ENCODE results near the gene ETS2. TPM values are rescaled to one million over a fixed set of nuclear protein-coding genes. Genes with fewer than 3 reads are reported as not detected.

Gene ETS2
- total RNA-seq, 1 donor from 2014 or later, result 40.3 TPM

GRCh38 chr21:38820471-38821239, 14.9 kb downstream of the ETS2 start:
- Histone ChIP-seq H3K9me3 (ENCODE audit: insufficient read depth, low read depth, low read length) (no peaks in the 10 kb centered on the region), H3K27me3 (ENCODE audit: insufficient read depth, low read length) (no peaks in the 10 kb centered on the region), H3K4me2 (ENCODE audit: low read length) (no peak overlapping the region), H3K27ac (ENCODE audit: low read depth, low read length) (peak overlapping the region; percentile 5), H3K9ac (ENCODE audit: low read length) (no peak overlapping the region), H4K20me1 (ENCODE audit: insufficient read depth, low read length) (no peaks in the 10 kb centered on the region), H3K4me3 (ENCODE audit: insufficient read depth, low read depth, low read length) (no peak overlapping the region), H3K4me1 (ENCODE audit: insufficient read depth, low read length) (peaks cover 25% of the 10 kb centered on the region), H2AFZ (ENCODE audit: low read depth, low read length) (no peak overlapping the region), H3K79me2 (ENCODE audit: insufficient read depth, low read length) (no peaks in the 10 kb centered on the region), H3K36me3 (ENCODE audit: insufficient read depth, low read length) (peaks cover 76% of the 10 kb centered on the region)
- Mint-ChIP-seq H3K27ac (ENCODE audit: unreplicated experiment) (peak overlapping the region; percentile 88), H3K27me3 (ENCODE audit: low read depth, unreplicated experiment) (no peaks in the 10 kb centered on the region), H3K36me3 (ENCODE audit: low read depth, unreplicated experiment) (peaks cover 56% of the 10 kb centered on the region), H3K9me3 (ENCODE audit: unreplicated experiment) (no peaks in the 10 kb centered on the region), H3K4me1 (ENCODE audit: low read depth, unreplicated experiment) (peaks cover 29% of the 10 kb centered on the region), H3K4me3 (ENCODE audit: unreplicated experiment) (peak overlapping the region; percentile 54)
- DNase-seq (ENCODE audit: low read depth) (no peak), FAIRE-seq (no peak)
- TF ChIP-seq, protein P1, sequence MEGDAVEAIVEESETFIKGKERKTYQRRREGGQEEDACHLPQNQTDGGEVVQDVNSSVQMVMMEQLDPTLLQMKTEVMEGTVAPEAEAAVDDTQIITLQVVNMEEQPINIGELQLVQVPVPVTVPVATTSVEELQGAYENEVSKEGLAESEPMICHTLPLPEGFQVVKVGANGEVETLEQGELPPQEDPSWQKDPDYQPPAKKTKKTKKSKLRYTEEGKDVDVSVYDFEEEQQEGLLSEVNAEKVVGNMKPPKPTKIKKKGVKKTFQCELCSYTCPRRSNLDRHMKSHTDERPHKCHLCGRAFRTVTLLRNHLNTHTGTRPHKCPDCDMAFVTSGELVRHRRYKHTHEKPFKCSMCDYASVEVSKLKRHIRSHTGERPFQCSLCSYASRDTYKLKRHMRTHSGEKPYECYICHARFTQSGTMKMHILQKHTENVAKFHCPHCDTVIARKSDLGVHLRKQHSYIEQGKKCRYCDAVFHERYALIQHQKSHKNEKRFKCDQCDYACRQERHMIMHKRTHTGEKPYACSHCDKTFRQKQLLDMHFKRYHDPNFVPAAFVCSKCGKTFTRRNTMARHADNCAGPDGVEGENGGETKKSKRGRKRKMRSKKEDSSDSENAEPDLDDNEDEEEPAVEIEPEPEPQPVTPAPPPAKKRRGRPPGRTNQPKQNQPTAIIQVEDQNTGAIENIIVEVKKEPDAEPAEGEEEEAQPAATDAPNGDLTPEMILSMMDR (IDR thresholded peaks at IDR 0.05; ENCODE audit: insufficient read depth, low read depth, low read length), result no peak
- TF ChIP-seq EZH2 (IDR thresholded peaks at IDR 0.05; ENCODE audit: insufficient read depth, low read length), result no peak

DNA sequence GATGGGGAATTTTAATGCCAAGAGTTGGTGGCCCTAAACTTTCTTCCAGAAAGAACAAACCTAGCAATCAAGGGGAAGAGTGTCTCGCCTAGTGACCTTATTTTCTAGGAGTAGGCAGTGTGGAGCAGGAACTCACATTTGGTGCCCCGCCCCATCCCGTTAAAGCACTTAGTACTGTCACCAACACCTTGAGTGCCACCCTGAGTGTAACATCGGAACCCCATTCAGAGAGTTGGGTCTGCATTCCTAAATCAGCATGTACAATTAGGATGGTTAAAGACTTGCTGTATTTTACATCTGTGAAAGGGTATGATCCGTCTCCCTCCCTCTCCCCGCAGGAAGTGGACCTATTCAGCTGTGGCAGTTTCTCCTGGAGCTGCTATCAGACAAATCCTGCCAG, 15.5 kb downstream of the ETS2 start:
- peaks cover 55% of the 10 kb centered on the region for H3K36me3 Mint-ChIP-seq (ENCODE audit: low read depth, unreplicated experiment)
- H3K27me3 ChIP-seq (ENCODE audit: insufficient read depth, low read length), result no peaks in the 10 kb centered on the region
- no peak overlapping the region for H2AFZ ChIP-seq (ENCODE audit: low read depth, low read length)
- H3K27ac Mint-ChIP-seq (ENCODE audit: unreplicated experiment), result no peak overlapping the region
- H3K4me1 Mint-ChIP-seq (ENCODE audit: low read depth, unreplicated experiment), result peaks cover 29% of the 10 kb centered on the region
- no peaks in the 10 kb centered on the region for H4K20me1 ChIP-seq (ENCODE audit: insufficient read depth, low read length)
- no peaks in the 10 kb centered on the region for H3K27me3 Mint-ChIP-seq (ENCODE audit: low read depth, unreplicated experiment)
- TF ChIP-seq, protein P1 (IDR thresholded peaks at IDR 0.05; ENCODE audit: insufficient read depth, low read depth, low read length), result no peak
- no peak for TF ChIP-seq EZH2 (IDR thresholded peaks at IDR 0.05; ENCODE audit: insufficient read depth, low read length)
- DNase-seq (ENCODE audit: low read depth), result no peak
- no peak overlapping the region for H3K4me3 ChIP-seq (ENCODE audit: insufficient read depth, low read depth, low read length)
- H3K4me1 ChIP-seq (ENCODE audit: insufficient read depth, low read length), result peaks cover 25% of the 10 kb centered on the region
- peaks cover 74% of the 10 kb centered on the region for H3K36me3 ChIP-seq (ENCODE audit: insufficient read depth, low read length)
- no peak overlapping the region for H3K9ac ChIP-seq (ENCODE audit: low read length)
- H3K79me2 ChIP-seq (ENCODE audit: insufficient read depth, low read length), result no peaks in the 10 kb centered on the region
- H3K27ac ChIP-seq (ENCODE audit: low read depth, low read length), result no peak overlapping the region
- no peaks in the 10 kb centered on the region for H3K9me3 ChIP-seq (ENCODE audit: insufficient read depth, low read depth, low read length)
- no peak overlapping the region for H3K4me3 Mint-ChIP-seq (ENCODE audit: unreplicated experiment)
- no peak for FAIRE-seq
- H3K9me3 Mint-ChIP-seq (ENCODE audit: unreplicated experiment), result no peaks in the 10 kb centered on the region
- H3K4me2 ChIP-seq (ENCODE audit: low read length), result no peak overlapping the region

All from astrocyte (in vitro differentiated cells and primary cell).